GM12878 (cell line): ENCODE data around the gene ATP13A1. TPM values are rescaled to one million over a fixed set of nuclear protein-coding genes. Genes with fewer than 3 reads are reported as not detected.

Experiments
- ASH2L ChIP-seq: fragments of 300-600, 200-600 bp; sonication (generic); IDR thresholded peaks from 2 replicates; pipeline ENCODE4 v1.6.1; 2017; ENCODE audit warnings: low read depth, mild to moderate bottlenecking, borderline replicate concordance
- CTCF ChIP-seq, 3 experiments: IDR thresholded peaks in 2 of 3; conservative IDR thresholded peaks in 1 of 3; 2 replicates each; pipeline ENCODE4 v1.5.1; 2011; ENCODE audit warnings: low read depth in 3 of 3, low read length in 3 of 3, mild to moderate bottlenecking in 3 of 3, control low read depth in 2 of 3, moderate library complexity in 2 of 3, inconsistent platforms in 1 of 3, mixed read lengths in 1 of 3; ENCODE audit not compliant: control insufficient read depth in 2 of 3, insufficient read depth in 1 of 3; ENCODE audit errors: extremely low read depth in 1 of 3
- IRF3 ChIP-seq: fragments of 450-650 bp; IDR thresholded peaks from 2 replicates; pipeline ENCODE4 v1.6.1; 2014; ENCODE audit warnings: mild to moderate bottlenecking
- JUND ChIP-seq: IDR thresholded peaks from 2 replicates; pipeline ENCODE4 v1.6.1; 2012; ENCODE audit warnings: low read depth, mild to moderate bottlenecking, low read length, improper control_type of control experiment, moderate library complexity
- LARP7 ChIP-seq: fragments of 450-650 bp; IDR thresholded peaks from 2 replicates; pipeline ENCODE4 v1.6.1; 2017; ENCODE audit warnings: mild to moderate bottlenecking
- MYC ChIP-seq: IDR thresholded peaks from 2 replicates; pipeline ENCODE4 v1.6.1; 2011; ENCODE audit warnings: mild to moderate bottlenecking, low read length, moderate library complexity, inconsistent platforms; ENCODE audit not compliant: insufficient read depth, insufficient replicate concordance, insufficient read length, severe bottlenecking
- PML ChIP-seq: IDR thresholded peaks from 2 replicates; pipeline ENCODE4 v1.6.1; 2012; ENCODE audit warnings: low read length, inconsistent platforms
- POLR2AphosphoS2 ChIP-seq: IDR thresholded peaks from 2 replicates; pipeline ENCODE4 v1.6.1; 2011; ENCODE audit warnings: low read depth, mild to moderate bottlenecking, low read length, improper control_type of control experiment, moderate library complexity
- POU2F2 ChIP-seq: IDR thresholded peaks from 3 replicates; pipeline ENCODE4 v1.6.1; 2011; ENCODE audit warnings: low read depth, mild to moderate bottlenecking, low read length, borderline replicate concordance
- SIN3A ChIP-seq: IDR thresholded peaks from 2 replicates; pipeline ENCODE4 v1.6.1; 2012; ENCODE audit warnings: low read depth, low read length, improper control_type of control experiment
- SKIL ChIP-seq: fragments of 450-650 bp; IDR thresholded peaks from 2 replicates; pipeline ENCODE4 v1.6.1; 2017; ENCODE audit warnings: mild to moderate bottlenecking, low read depth, inconsistent platforms; ENCODE audit not compliant: poor library complexity, severe bottlenecking
- SMAD1 ChIP-seq: fragments of 450-650 bp; IDR thresholded peaks from 2 replicates; pipeline ENCODE4 v1.6.1; 2018; ENCODE audit warnings: mild to moderate bottlenecking, low read depth; ENCODE audit not compliant: partially characterized antibody
- SUZ12 ChIP-seq: fragments of 200-600 bp; sonication (generic); IDR thresholded peaks from one replicate; pipeline ENCODE4 v1.6.1; 2018; ENCODE audit warnings: antibody characterized with exemption, mild to moderate bottlenecking; ENCODE audit not compliant: unreplicated experiment
- ZBTB33 ChIP-seq: fragments of 450-650 bp; IDR thresholded peaks from 2 replicates; pipeline ENCODE4 v1.6.1; 2017; ENCODE audit warnings: mild to moderate bottlenecking
- ZBTB4 ChIP-seq: fragments of 450-650 bp; formaldehyde crosslinking; IDR thresholded peaks from 2 replicates; pipeline ENCODE4 v1.4.0; 2022; ENCODE audit warnings: mild to moderate bottlenecking, moderate library complexity
- ZNF207 ChIP-seq: fragments of 450-650 bp; IDR thresholded peaks from 2 replicates; pipeline ENCODE4 v1.6.1; 2014; ENCODE audit warnings: antibody characterized with exemption, mild to moderate bottlenecking, borderline replicate concordance
- ZNF24 ChIP-seq: fragments of 450-650 bp; IDR thresholded peaks from 2 replicates; pipeline ENCODE4 v1.6.1; 2017; ENCODE audit warnings: antibody characterized with exemption, mild to moderate bottlenecking
- ZNF622 ChIP-seq: fragments of 450-650 bp; IDR thresholded peaks from 2 replicates; pipeline ENCODE4 v1.6.1; 2017; ENCODE audit warnings: mild to moderate bottlenecking, inconsistent platforms
- polyA plus RNA-seq, 11 experiments: library from polyadenylated mRNA; depleted of rRNA in 4 of 11; unstranded in 6 of 11; stranded (reverse) in 5 of 11; fragments of >200 nt; fragmentation: Nextera tagmentation in 4 of 11; fragmentation: Illumina TruSeq in 1 of 11; extraction: Ambion mirVana in 4 of 11; extraction: Trizol in 1 of 11; gene quantifications; 1 replicate in 1 of 11; 2 replicates in 10 of 11; pipeline versions ENCODE4 v1.2.1 to v1.2.3, GENCODE V29; 2011 to 2016; ENCODE audit warnings: inconsistent platforms in 2 of 11, missing spikeins in 2 of 11, low read depth in 1 of 11
- total RNA-seq, 4 experiments: library from RNA; depleted of rRNA in 3 of 4; stranded (reverse); fragments of >200 nt in 3 of 4; fragmentation: Illumina TruSeq in 1 of 4; extraction: Trizol in 1 of 4; gene quantifications; 2 replicates each; pipeline versions ENCODE4 v1.2.1 to v1.2.3, GENCODE V29; 2013 to 2021

The ATP13A1 gene
- total and polyA plus RNA-seq, 10 of the 15 experiments (the other 5 are each of a cell fraction or from before 2014, with no cell fraction given), result 0.37 to 91.0 (median 29.8) TPM

GRCh38 chr19:19618219-19619051 lies 45.0 kb downstream of the ATP13A1 start, which contains the start of gene PBX4 (continued):
- TF ChIP-seq CTCF (IDR thresholded peaks at IDR 0.05 in 2 of 3, conservative IDR thresholded peaks at IDR 0.05 in 1 of 3; ENCODE audit: control insufficient read depth in 2 of 3, extremely low read depth in 1 of 3, insufficient read depth in 1 of 3, low read depth in 3 of 3, low read length in 3 of 3) (no peak), ZNF207 (no peak), SKIL (no peak), SUZ12 (no peak), ZBTB4 (CRISPR knock-in tag) (no peak), MYC (no peak), ZNF24 (no peak), JUND (no peak), IRF3 (peak; percentile 57; the same call in 1 of the 2 replicates), SIN3A (peak; percentile 60; the same call in 1 of the 2 replicates), PML (no peak), LARP7 (peak; percentile 51; the same call in 1 of the 2 replicates), POLR2AphosphoS2 (peak; percentile 47; the same call in 1 of the 2 replicates), ZBTB33 (no peak), SMAD1 (no peak), ZNF622 (no peak), ASH2L (no peak), POU2F2 (no peak; the same call in 2 of the 3 replicates)
